T-cell (primary cell): ENCODE measurements around the gene SPANXN3. TPM values are rescaled to one million over a fixed set of nuclear protein-coding genes. Genes with fewer than 3 reads are reported as not detected.
"Not testable (repeated sequence)": the region's sequence is repeated elsewhere in the genome, so short reads cannot be mapped to it uniquely, and the experiment has no call there.

Experiments
- ATAC-seq, 4 experiments: fragments of 200-7000 bp in 3 of 4; fragments of 150-1000 bp in 1 of 4; cut with Tn5 transposase; replicated peaks in 1 of 4; 1 replicate in 3 of 4; 2 replicates in 1 of 4; pipeline ENCODE4 v1.10.0; 2021; ENCODE audit warnings: moderate library complexity in 3 of 4, mild to moderate bottlenecking in 2 of 4, moderate number of reproducible peaks in 1 of 4
- CTCF ChIA-PET, 2 donors: fragments of 300-600 bp; sonication (Branson Sonifier 250); formaldehyde crosslinking; loops; one replicate each; lab custom pipeline; 2022; ENCODE audit warnings: antibody characterized with exemption in 2 of 2; lab: Charles Lee
- POLR2A ChIA-PET, 2 donors: fragments of 300-600 bp; sonication (Branson Sonifier 250); formaldehyde crosslinking; loops; one replicate each; lab custom pipeline; 2022; ENCODE audit warnings: antibody characterized with exemption in 2 of 2; lab: Charles Lee
- DNase-seq, 35 experiments: peaks; one replicate each; pipeline versions ENCODE4 v3.0.0 to v3.0.0-alpha.2; 2013 to 2023
- H3K27ac ChIP-seq: one replicate; pipeline ENCODE4 v1.5.1; 2013; ENCODE audit warnings: low read length
- H3K27me3 ChIP-seq, 2 experiments: replicated peaks in 1 of 2; 1 replicate in 1 of 2; 2 replicates in 1 of 2; pipeline versions ENCODE4 v1.6.1 to v1.7.0; 2013; ENCODE audit warnings: low read length in 1 of 2, mixed read lengths in 1 of 2; ENCODE audit not compliant: control insufficient read depth in 2 of 2, insufficient read depth in 2 of 2; ENCODE audit errors: extremely low read depth in 1 of 2
- H3K36me3 ChIP-seq, 2 donors: 1 replicate in 1 of 2; 2 replicates in 1 of 2; pipeline versions ENCODE4 v1.6.1 to v1.7.0; 2013; ENCODE audit warnings: low read length in 1 of 2; ENCODE audit not compliant: control insufficient read depth in 2 of 2, insufficient read depth in 1 of 2; ENCODE audit errors: extremely low read depth in 1 of 2
- H3K4me1 ChIP-seq, 2 experiments: 1 replicate in 1 of 2; 2 replicates in 1 of 2; pipeline versions ENCODE4 v1.6.1 to v1.7.0; 2013; ENCODE audit warnings: low read length in 2 of 2, mixed read lengths in 1 of 2; ENCODE audit not compliant: insufficient read depth in 2 of 2, control insufficient read depth in 1 of 2; ENCODE audit errors: extremely low read depth in 1 of 2
- H3K4me3 ChIP-seq, 2 donors: 1 replicate in 1 of 2; 2 replicates in 1 of 2; pipeline versions ENCODE4 v1.5.1 to v1.7.0; 2013; ENCODE audit warnings: mild to moderate bottlenecking in 2 of 2, low read length in 1 of 2, moderate library complexity in 1 of 2; ENCODE audit not compliant: control insufficient read depth in 1 of 2; ENCODE audit errors: extremely low read depth in 1 of 2
- H3K9me3 ChIP-seq: 2 replicates; pipeline ENCODE4 v1.7.0; 2013
- H3K27ac Mint-ChIP-seq, 2 donors: one replicate each; pipeline ENCODE4 v1.8.0; 2020 to 2021; ENCODE audit warnings: mild to moderate bottlenecking in 2 of 2, mixed read lengths in 2 of 2
- H3K27me3 Mint-ChIP-seq, 2 donors: one replicate each; pipeline ENCODE4 v1.8.0; 2021 to 2022; ENCODE audit warnings: mixed read lengths in 2 of 2
- H3K36me3 Mint-ChIP-seq: one replicate; pipeline ENCODE4 v1.8.0; 2021; ENCODE audit warnings: mixed read lengths
- H3K4me1 Mint-ChIP-seq, 3 donors: one replicate each; pipeline ENCODE4 v1.8.0; 2020 to 2022; ENCODE audit warnings: mixed read lengths in 3 of 3, mild to moderate bottlenecking in 1 of 3
- H3K4me3 Mint-ChIP-seq, 3 donors: one replicate each; pipeline ENCODE4 v1.8.0; 2020 to 2022; ENCODE audit warnings: mild to moderate bottlenecking in 3 of 3, mixed read lengths in 3 of 3, moderate library complexity in 3 of 3
- H3K9me3 Mint-ChIP-seq, 3 donors: one replicate each; pipeline ENCODE4 v1.8.0; 2020 to 2022; ENCODE audit warnings: mixed read lengths in 3 of 3
- WGBS: methylation state at CpG from one replicate; pipeline ENCODE4 v1.1.5; 2013; ENCODE audit warnings: missing lambda C conversion rate; ENCODE audit not compliant: insufficient coverage; 5-methylcytosine and 5-hydroxymethylcytosine counted together
- total RNA-seq, 35 experiments: library from RNA in 6 of 35; stranded (reverse) in 6 of 35; fragments of 120-200 nt in 1 of 35; gene quantifications; one replicate each; pipeline versions ENCODE4 v1.2.1 to v1.2.4 and lab custom pipeline; 2013 to 2026

SPANXN3 gene
- total RNA-seq (not detected), total RNA-seq (lab: John Stamatoyannopoulos, UW) (0 reads per million in 29 experiments)
- not detected for total RNA-seq (2013)

DNA sequence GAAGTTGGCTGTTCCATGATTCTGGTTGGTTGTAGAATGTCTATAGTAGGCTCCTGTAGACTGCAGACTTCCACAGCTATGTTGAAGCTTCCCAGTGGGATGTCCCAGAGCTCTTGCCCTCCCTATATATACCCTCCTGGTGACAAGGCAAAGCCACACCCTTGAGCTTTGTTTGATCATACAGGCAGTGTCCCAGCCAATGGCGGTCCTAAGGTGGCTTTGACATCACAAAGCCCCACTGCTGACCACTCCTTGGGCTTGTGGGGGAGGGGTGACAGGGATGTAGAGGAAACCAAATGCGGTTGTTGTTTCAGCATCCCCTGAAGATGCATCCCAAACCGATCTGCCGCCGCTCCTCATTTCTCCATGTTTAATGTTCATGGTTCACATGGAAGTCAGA lies at the start of gene SPANXN3:
TSS of gene SPANXN3 (minus strand) at position 101 of the 400 bp plus-strand sequence. CDS start at position 17, 84 bp downstream.
- H3K4me1 ChIP-seq, H3K4me3 Mint-ChIP-seq, H3K4me3 ChIP-seq, H3K27ac Mint-ChIP-seq, H3K36me3 Mint-ChIP-seq, DNase-seq, H3K4me1 Mint-ChIP-seq, POLR2A ChIA-PET, H3K36me3 ChIP-seq, H3K27ac ChIP-seq, CTCF ChIA-PET, H3K27me3 ChIP-seq, H3K9me3 ChIP-seq, ATAC-seq: not testable (repeated sequence)
- peaks cover 0 to 22% (median 14%) of the 10 kb centered on the region in 3 donors for H3K9me3 Mint-ChIP-seq
- no CpG with 5 or more reads among the region's 5 CpGs for WGBS
- H3K27me3 Mint-ChIP-seq, result peaks cover 0 to 25% of the 10 kb centered on the region in 2 donors

DNA sequence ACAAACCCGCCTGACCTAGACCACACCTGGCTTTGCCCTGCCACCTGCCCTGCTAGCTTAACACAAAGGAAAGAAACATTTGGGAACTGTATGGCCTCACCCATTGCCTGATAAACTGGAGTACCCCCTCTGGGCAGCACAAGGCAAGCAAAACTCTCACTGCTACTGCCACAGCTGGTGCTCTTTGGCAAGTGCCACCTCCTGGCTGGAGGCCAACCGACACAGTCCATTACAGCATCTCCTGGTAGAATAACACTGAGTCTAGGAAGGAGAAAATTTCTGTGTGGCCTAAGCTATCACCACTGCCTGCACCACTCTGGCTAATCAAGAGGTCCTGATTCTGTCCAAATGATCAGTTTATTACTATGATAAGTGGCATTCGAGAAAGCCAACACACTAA lies 18.9 kb upstream of the SPANXN3 start:
- no peak overlapping the region for H3K4me3 ChIP-seq
- DNase-seq, result no peak
- WGBS, result no CpG with 5 or more reads among the region's 3 CpGs
- CTCF ChIA-PET, result no interaction called here
- no peak for ATAC-seq
- peaks cover 0 to 18% of the 10 kb centered on the region in 2 donors for H3K27me3 Mint-ChIP-seq
- no peaks in the 10 kb centered on the region for H3K9me3 ChIP-seq
- no peaks in the 10 kb centered on the region for H3K36me3 Mint-ChIP-seq
- peaks cover 0 to 3% (median 0%) of the 10 kb centered on the region in 3 donors for H3K9me3 Mint-ChIP-seq
- H3K4me1 Mint-ChIP-seq, result no peaks in the 10 kb centered on the region
- H3K36me3 ChIP-seq, result no peaks in the 10 kb centered on the region
- no peak overlapping the region for H3K4me3 Mint-ChIP-seq
- no peaks in the 10 kb centered on the region for H3K4me1 ChIP-seq
- H3K27ac Mint-ChIP-seq, result no peak overlapping the region
- no peak overlapping the region for H3K27ac ChIP-seq
- POLR2A ChIA-PET, result no interaction called here
- no peaks in the 10 kb centered on the region for H3K27me3 ChIP-seq

DNA sequence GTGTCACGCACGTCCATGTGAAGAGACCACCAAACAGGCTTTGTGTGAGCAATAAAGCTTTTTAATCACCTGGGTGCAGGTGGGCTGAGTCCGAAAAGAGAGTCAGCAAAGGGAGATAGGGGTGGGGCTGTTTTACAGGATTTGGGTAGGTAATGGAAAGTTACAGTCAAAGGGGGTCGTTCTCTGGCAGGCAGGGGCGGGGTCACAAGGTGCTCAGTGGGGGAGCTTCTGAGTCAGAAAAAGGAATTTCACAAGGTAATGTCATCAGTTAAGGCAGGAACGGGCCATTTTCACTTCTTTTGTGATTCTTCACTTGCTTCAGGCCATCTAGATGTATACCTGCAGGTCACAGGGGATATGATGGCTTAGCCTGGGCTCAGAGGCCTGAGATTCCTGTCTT lies 15.1 kb downstream of the SPANXN3 start:
- H3K27me3 Mint-ChIP-seq, DNase-seq, H3K27ac Mint-ChIP-seq, CTCF ChIA-PET, H3K36me3 ChIP-seq, H3K27ac ChIP-seq, H3K9me3 ChIP-seq, H3K4me3 ChIP-seq, ATAC-seq, H3K4me3 Mint-ChIP-seq, H3K4me1 Mint-ChIP-seq, H3K4me1 ChIP-seq, POLR2A ChIA-PET, H3K27me3 ChIP-seq, H3K36me3 Mint-ChIP-seq: not testable (repeated sequence)
- H3K9me3 Mint-ChIP-seq, result peaks cover 0 to 11% (median 8%) of the 10 kb centered on the region in 3 donors
- 71% methylated on average over 4 of the region's 6 CpGs for WGBS

DNA sequence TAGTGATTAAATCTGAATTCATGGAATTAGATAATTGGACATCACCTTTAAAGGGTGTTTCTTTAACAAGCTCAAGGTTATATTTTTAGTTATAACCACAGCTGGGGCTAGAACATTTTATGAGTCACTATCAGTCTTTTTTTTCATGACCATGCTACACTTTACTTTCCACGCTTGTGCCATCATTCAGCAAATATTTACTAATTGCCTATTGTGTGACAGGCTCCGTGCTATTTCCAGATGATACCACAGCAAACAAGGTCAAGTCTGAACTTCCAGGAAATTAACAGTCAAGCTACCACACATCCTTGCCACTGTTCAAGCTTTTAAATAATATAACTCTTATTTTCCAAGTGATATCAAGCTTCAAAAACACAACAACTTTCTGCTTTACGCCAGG lies 16.5 kb downstream of the SPANXN3 start:
- no peak overlapping the region for H3K27ac ChIP-seq
- no peaks in the 10 kb centered on the region for H3K4me1 ChIP-seq
- H3K4me1 Mint-ChIP-seq, result no peaks in the 10 kb centered on the region
- POLR2A ChIA-PET, result no interaction called here
- no peaks in the 10 kb centered on the region for H3K36me3 ChIP-seq
- CTCF ChIA-PET, result no interaction called here
- peaks cover 0 to 16% (median 12%) of the 10 kb centered on the region in 3 donors for H3K9me3 Mint-ChIP-seq
- no peak overlapping the region for H3K4me3 Mint-ChIP-seq
- no peaks in the 10 kb centered on the region for H3K9me3 ChIP-seq
- ATAC-seq (no peak), DNase-seq (no peak)
- no CpG with 5 or more reads among the region's 3 CpGs for WGBS
- H3K27me3 Mint-ChIP-seq, result peaks cover 0 to 6% of the 10 kb centered on the region in 2 donors
- H3K27ac Mint-ChIP-seq, result no peak overlapping the region
- no peaks in the 10 kb centered on the region for H3K27me3 ChIP-seq
- H3K36me3 Mint-ChIP-seq, result no peaks in the 10 kb centered on the region
- no peak overlapping the region for H3K4me3 ChIP-seq

DNA sequence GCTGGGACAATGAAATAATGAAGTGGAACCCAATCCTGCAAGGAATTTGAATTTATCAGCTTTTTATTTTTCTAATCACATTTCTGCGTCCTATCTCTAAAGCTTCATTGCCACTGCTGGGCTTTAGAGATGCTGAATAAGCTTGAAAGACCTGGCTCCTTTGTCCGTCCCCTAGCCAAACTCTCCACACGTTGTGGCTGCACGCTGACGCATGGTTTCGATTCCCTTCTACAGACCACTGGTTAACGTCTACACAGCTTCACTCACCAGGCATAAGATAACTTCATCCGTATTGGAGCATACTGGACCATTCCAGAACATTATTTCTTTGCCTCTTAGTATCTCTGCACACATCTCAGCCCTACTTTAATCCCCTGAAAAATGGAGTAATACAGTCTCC lies 31.2 kb downstream of the SPANXN3 start:
- Mint-ChIP-seq H3K27me3 (peaks cover 0 to 11% of the 10 kb centered on the region in 2 donors), H3K4me1 (no peaks in the 10 kb centered on the region), H3K4me3 (no peak overlapping the region), H3K36me3 (no peaks in the 10 kb centered on the region), H3K27ac (no peak overlapping the region), H3K9me3 (no peaks in the 10 kb centered on the region)
- POLR2A ChIA-PET, result interaction anchor here in 1 of 2 donors (0.5 kb wide), 1 partner anchor 23 kb away, joined by 4 read pairs; no protein-coding TSS in a partner anchor
- no peaks in the 10 kb centered on the region for H3K27me3 ChIP-seq
- no CpG with 5 or more reads among the region's 8 CpGs for WGBS
- H3K27ac ChIP-seq, result no peak overlapping the region
- H3K4me3 ChIP-seq, result no peak overlapping the region
- H3K9me3 ChIP-seq, result no peaks in the 10 kb centered on the region
- H3K36me3 ChIP-seq, result no peaks in the 10 kb centered on the region
- H3K4me1 ChIP-seq, result no peaks in the 10 kb centered on the region
- CTCF ChIA-PET, result no interaction called here
- no peak for DNase-seq
- ATAC-seq, result no peak

GRCh38 chrX:143476751-143477150 lies 40.5 kb downstream of the SPANXN3 start:
- H3K4me3 ChIP-seq, result no peak overlapping the region
- Mint-ChIP-seq H3K27ac (no peak overlapping the region), H3K4me3 (no peak overlapping the region), H3K36me3 (no peaks in the 10 kb centered on the region), H3K9me3 (peaks cover 0 to 8% (median 0%) of the 10 kb centered on the region in 3 donors), H3K4me1 (no peaks in the 10 kb centered on the region), H3K27me3 (peaks cover 0 to 5% of the 10 kb centered on the region in 2 donors)
- H3K36me3 ChIP-seq, result no peaks in the 10 kb centered on the region
- no peaks in the 10 kb centered on the region for H3K9me3 ChIP-seq
- H3K4me1 ChIP-seq, result no peaks in the 10 kb centered on the region
- H3K27me3 ChIP-seq, result no peaks in the 10 kb centered on the region
- no peak overlapping the region for H3K27ac ChIP-seq
- ATAC-seq (no peak), DNase-seq (no peak)
- ChIA-PET CTCF (no interaction called here), POLR2A (no interaction called here)
- WGBS, result 54% methylated on average over 2 of the region's 4 CpGs
